ENCODE measurements around the gene ADORA2B. TPM values are rescaled to one million over a fixed set of nuclear protein-coding genes. Genes with fewer than 3 reads are reported as not detected.

The ADORA2B gene
- total RNA-seq, 1 experiment from 2014 or later = 21.7 TPM

DNA sequence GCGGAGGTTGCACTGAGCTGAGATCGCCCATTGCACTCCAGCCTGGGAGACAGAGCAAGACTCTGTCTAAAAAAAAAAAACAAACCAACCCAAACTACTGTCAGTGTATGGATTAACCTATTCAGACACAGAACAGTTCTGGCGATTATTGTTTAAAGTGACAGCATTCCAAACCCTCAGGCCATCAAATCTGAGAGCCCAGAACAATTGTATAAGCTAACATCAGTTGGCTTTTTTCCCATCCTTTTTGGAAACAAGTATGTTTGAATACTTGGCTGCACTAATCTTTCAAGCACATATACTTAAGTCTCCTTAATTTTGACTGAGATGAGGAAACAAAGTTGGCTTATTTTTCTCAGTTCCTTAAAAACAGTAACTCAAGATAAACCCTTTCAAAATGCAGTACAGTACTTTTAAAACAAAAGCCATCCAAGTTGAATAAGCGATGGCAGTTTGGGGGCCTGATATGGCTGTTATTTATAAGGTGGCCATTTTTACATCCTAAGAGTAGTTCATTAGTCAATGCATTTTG, 53.2 kb downstream of the ADORA2B start:
- Mint-ChIP-seq H3K27me3 (ENCODE audit: insufficient read depth, unreplicated experiment) (no peaks in the 10 kb centered on the region), H3K4me3 (ENCODE audit: unreplicated experiment) (peak overlapping the region; percentile 82), H3K27ac (ENCODE audit: low read depth, unreplicated experiment) (peak overlapping the region; percentile 93), H3K9me3 (ENCODE audit: unreplicated experiment) (peaks cover 7% of the 10 kb centered on the region), H3K36me3 (ENCODE audit: insufficient read depth, unreplicated experiment) (peaks cover 46% of the 10 kb centered on the region), H3K4me1 (ENCODE audit: insufficient read depth, unreplicated experiment) (peaks cover 15% of the 10 kb centered on the region)
- DNase-seq (ENCODE audit: unreplicated experiment) = no peak
- TF ChIP-seq, protein P1, sequence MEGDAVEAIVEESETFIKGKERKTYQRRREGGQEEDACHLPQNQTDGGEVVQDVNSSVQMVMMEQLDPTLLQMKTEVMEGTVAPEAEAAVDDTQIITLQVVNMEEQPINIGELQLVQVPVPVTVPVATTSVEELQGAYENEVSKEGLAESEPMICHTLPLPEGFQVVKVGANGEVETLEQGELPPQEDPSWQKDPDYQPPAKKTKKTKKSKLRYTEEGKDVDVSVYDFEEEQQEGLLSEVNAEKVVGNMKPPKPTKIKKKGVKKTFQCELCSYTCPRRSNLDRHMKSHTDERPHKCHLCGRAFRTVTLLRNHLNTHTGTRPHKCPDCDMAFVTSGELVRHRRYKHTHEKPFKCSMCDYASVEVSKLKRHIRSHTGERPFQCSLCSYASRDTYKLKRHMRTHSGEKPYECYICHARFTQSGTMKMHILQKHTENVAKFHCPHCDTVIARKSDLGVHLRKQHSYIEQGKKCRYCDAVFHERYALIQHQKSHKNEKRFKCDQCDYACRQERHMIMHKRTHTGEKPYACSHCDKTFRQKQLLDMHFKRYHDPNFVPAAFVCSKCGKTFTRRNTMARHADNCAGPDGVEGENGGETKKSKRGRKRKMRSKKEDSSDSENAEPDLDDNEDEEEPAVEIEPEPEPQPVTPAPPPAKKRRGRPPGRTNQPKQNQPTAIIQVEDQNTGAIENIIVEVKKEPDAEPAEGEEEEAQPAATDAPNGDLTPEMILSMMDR (IDR thresholded peaks at IDR 0.05; ENCODE audit: unreplicated experiment) = no peak
- POLR2A ChIA-PET = interaction anchor here (0.7 to 9.1 kb wide), 6 partner anchors 30 to 170 kb away, joined by 3 to 134 read pairs (median 4); partner anchors contain the start of gene ADORA2B
- intact Hi-C loops (cut with micrococcal nuclease) = loop anchor here (1.0 to 2.0 kb wide), 4 partner anchors 39 to 170 kb away; no protein-coding TSS in a partner anchor
- CTCF ChIA-PET = interaction anchor here (0.5 to 5.9 kb wide), 8 partner anchors 39 to 448 kb away, joined by 3 to 40 read pairs (median 4); partner anchors contain the start of gene ADORA2B
- BruUV-seq (replicated peaks) = no TSS peak

DNA sequence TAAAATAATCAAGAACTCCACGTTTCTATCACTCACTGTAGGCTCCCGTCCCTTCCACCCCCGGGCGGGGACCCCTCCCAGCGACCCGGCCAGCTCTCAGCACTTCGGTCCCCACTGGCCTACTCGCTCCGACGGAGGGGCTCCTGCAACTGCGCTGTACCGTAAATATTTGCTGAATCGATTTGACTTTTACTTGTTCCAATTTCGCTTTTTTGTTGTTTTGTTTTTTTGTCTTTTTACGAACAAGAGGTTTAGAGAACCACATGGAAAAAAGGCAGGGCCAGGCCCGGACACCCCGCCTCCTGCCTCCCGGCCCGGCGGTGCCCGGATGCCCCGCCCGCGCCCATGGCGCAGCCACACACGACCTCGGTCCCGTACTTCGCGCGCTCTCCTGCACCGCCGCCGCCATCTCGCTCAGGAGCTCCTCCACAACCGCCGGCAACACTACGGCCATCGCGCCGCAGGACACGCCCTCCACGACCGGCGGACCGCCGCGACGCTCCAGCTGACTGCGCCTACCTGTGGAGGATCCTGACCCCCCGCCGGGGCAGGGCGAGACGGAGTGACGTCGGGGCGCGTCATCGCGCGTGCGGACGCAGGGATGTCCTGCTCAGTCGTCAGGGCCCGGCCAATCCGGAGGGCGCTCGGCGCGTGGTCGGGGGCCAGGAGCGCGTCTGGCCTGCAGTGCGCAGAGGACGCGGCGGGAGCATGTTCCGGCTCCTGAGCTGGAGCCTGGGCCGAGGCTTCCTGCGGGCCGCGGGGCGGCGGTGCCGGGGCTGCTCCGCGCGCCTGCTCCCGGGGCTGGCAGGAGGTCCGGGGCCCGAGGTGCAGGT, 54.4 kb downstream of the ADORA2B start, which contains the start of the genes TTC19 and ZSWIM7:
TTC19 (plus strand) TSS at position 684 of the 833 bp plus-strand sequence; CDS start at position 709, 25 bp downstream.
ZSWIM7 (minus strand) TSS at position 564 of the 833 bp plus-strand sequence; CDS start at position 454, 110 bp downstream.
- CTCF ChIA-PET = interaction anchor here (0.6 to 5.9 kb wide), 11 partner anchors 24 to 706 kb away, joined by 3 to 40 read pairs (median 4); partner anchors contain the start of gene ADORA2B
- POLR2A ChIA-PET = interaction anchor here (0.6 to 9.1 kb wide), 28 partner anchors 8 to 529 kb away, joined by 3 to 134 read pairs (median 4); partner anchors contain the start of genes ADORA2B, NCOR1 and PIGL
- Mint-ChIP-seq H3K9me3 (ENCODE audit: unreplicated experiment) (peaks cover 7% of the 10 kb centered on the region), H3K27me3 (ENCODE audit: insufficient read depth, unreplicated experiment) (no peaks in the 10 kb centered on the region), H3K4me1 (ENCODE audit: insufficient read depth, unreplicated experiment) (peaks cover 15% of the 10 kb centered on the region), H3K36me3 (ENCODE audit: insufficient read depth, unreplicated experiment) (peaks cover 48% of the 10 kb centered on the region), H3K4me3 (ENCODE audit: unreplicated experiment) (peak within 1 kb of the TSS; percentile 82), H3K27ac (ENCODE audit: low read depth, unreplicated experiment) (peak within 1 kb of the TSS; percentile 93)
- TF ChIP-seq, protein P1 (IDR thresholded peaks at IDR 0.05; ENCODE audit: unreplicated experiment) = no peak
- intact Hi-C loops (cut with micrococcal nuclease) = loop anchor here (2.0 kb wide), 2 partner anchors 41 to 151 kb away; no protein-coding TSS in a partner anchor
- BruUV-seq (replicated peaks) = TSS peak; percentile 56
- peak; percentile 95 for DNase-seq (ENCODE audit: unreplicated experiment)

DNA sequence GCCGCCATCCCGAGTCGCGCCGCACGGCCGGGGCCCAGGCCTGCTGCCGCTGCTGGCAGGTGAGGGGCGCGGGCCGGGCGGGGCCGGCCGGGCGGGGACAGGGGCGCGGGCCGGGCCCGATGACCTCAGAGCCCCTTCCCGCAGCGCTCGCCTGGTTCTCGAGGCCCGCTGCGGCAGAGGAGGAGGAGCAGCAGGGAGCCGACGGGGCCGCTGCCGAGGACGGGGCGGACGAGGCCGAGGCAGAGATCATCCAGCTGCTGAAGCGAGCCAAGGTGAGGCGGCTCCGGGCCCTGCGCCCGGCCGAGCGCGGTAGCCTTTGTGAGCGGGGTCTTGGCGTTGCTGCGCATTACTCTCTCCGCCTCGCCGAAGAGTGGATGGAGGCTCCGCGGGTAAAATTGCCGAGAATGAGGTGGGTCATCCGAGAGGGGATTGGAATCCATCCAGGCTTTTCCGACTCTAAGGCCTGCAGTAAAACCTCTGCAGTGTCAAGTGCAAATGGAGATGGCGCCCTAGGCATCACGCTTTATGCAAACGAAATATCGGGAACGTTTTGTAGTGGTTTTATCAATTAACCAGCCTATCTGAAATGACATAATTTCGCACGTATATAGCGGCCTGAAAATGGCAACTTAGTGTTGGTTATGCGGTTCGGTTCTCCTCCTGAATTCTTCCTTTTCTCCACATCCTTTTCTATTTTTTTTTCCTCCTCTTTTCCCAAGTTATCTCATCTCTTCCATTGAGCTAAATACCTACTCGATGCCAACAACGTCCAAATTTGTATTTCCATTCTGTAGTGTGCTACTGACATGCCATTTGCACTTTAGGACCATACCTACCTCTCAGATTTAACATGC, 55.3 kb downstream of the ADORA2B start:
- peak; percentile 30 for DNase-seq (ENCODE audit: unreplicated experiment)
- no TSS peak for BruUV-seq (replicated peaks)
- TF ChIP-seq, protein P1 (IDR thresholded peaks at IDR 0.05; ENCODE audit: unreplicated experiment) = no peak

More for the DNA sequence above, 55.3 kb downstream of the ADORA2B start:
- Mint-ChIP-seq H3K4me3 (ENCODE audit: unreplicated experiment) (peak overlapping the region; percentile 82), H3K4me1 (ENCODE audit: insufficient read depth, unreplicated experiment) (peaks cover 15% of the 10 kb centered on the region), H3K27ac (ENCODE audit: low read depth, unreplicated experiment) (peak overlapping the region; percentile 93), H3K27me3 (ENCODE audit: insufficient read depth, unreplicated experiment) (no peaks in the 10 kb centered on the region), H3K9me3 (ENCODE audit: unreplicated experiment) (peaks cover 7% of the 10 kb centered on the region), H3K36me3 (ENCODE audit: insufficient read depth, unreplicated experiment) (peaks cover 48% of the 10 kb centered on the region)
- POLR2A ChIA-PET = interaction anchor here (0.6 to 9.1 kb wide), 26 partner anchors 9 to 735 kb away, joined by 3 to 134 read pairs (median 4); partner anchors contain the start of genes ADORA2B, NCOR1 and PIGL
- CTCF ChIA-PET = interaction anchor here (0.6 to 5.9 kb wide), 11 partner anchors 47 to 707 kb away, joined by 3 to 40 read pairs (median 4); partner anchors contain the start of gene ADORA2B
- intact Hi-C loops (cut with micrococcal nuclease) = loop anchor here (2.0 kb wide), 2 partner anchors 41 to 151 kb away; no protein-coding TSS in a partner anchor

Data from MCF 10A (cell line).